ENCODE measurements around the gene BMP10. TPM values are rescaled to one million over a fixed set of nuclear protein-coding genes. Genes with fewer than 3 reads are reported as not detected.

BMP10 gene
- total RNA-seq, 1 donor from 2014 or later = not detected

DNA sequence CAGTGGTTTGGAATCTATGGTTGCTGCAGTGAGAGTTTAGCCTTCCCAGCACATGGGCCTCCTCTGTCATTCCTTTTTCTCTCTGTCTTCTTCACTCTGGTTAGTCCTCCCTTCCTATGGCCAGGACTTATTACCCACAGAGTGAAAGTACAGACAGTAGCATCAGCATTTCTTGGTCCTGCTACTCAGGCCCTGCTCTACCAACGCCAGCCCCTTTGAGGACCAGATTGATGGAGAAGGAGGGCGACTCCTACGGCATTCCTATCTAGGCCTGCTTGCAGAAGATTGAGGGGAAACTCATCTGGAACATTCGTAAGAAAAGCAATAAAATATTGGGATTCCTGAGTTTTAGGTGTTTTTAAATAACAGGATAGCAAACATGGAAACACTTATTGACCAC is 43.5 kb downstream of the BMP10 start:
- Mint-ChIP-seq H3K27me3 (ENCODE audit: unreplicated experiment) (peaks cover 3% of the 10 kb centered on the region), H3K36me3 (ENCODE audit: unreplicated experiment) (no peaks in the 10 kb centered on the region), H3K4me3 (ENCODE audit: unreplicated experiment) (no peak overlapping the region), H3K27ac (ENCODE audit: unreplicated experiment) (no peak overlapping the region), H3K4me1 (ENCODE audit: unreplicated experiment) (peaks cover 35% of the 10 kb centered on the region), H3K9me3 (ENCODE audit: unreplicated experiment) (no peaks in the 10 kb centered on the region)
- DNase-seq (ENCODE audit: extremely low spot score, unreplicated experiment) = no peak
- TF ChIP-seq, protein P1, sequence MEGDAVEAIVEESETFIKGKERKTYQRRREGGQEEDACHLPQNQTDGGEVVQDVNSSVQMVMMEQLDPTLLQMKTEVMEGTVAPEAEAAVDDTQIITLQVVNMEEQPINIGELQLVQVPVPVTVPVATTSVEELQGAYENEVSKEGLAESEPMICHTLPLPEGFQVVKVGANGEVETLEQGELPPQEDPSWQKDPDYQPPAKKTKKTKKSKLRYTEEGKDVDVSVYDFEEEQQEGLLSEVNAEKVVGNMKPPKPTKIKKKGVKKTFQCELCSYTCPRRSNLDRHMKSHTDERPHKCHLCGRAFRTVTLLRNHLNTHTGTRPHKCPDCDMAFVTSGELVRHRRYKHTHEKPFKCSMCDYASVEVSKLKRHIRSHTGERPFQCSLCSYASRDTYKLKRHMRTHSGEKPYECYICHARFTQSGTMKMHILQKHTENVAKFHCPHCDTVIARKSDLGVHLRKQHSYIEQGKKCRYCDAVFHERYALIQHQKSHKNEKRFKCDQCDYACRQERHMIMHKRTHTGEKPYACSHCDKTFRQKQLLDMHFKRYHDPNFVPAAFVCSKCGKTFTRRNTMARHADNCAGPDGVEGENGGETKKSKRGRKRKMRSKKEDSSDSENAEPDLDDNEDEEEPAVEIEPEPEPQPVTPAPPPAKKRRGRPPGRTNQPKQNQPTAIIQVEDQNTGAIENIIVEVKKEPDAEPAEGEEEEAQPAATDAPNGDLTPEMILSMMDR (IDR thresholded peaks at IDR 0.05) = no peak

DNA sequence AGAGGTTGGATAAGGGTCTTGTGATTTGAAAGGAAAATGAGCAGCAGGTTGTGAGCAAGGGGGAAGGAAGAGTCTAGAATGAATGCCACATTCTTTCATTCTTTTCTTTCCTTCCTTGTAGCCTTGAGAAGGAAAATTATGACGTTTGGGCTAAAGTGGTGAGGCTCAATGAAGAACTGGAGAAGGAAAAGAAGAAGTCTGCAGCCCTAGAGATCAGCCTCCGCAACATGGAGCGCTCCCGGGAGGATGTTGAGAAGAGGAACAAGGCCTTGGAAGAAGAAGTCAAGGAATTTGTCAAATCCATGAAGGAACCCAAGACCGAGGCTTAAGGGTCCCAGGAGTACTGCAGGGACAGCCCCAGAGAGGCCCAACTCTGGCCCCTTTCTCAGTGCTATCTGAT is 45.3 kb downstream of the BMP10 start:
- DNase-seq (ENCODE audit: extremely low spot score, unreplicated experiment) = no peak
- TF ChIP-seq, protein P1 (IDR thresholded peaks at IDR 0.05) = no peak
- Mint-ChIP-seq H3K9me3 (ENCODE audit: unreplicated experiment) (no peaks in the 10 kb centered on the region), H3K27me3 (ENCODE audit: unreplicated experiment) (peaks cover 8% of the 10 kb centered on the region), H3K27ac (ENCODE audit: unreplicated experiment) (no peak overlapping the region), H3K4me3 (ENCODE audit: unreplicated experiment) (no peak overlapping the region), H3K4me1 (ENCODE audit: unreplicated experiment) (peaks cover 20% of the 10 kb centered on the region), H3K36me3 (ENCODE audit: unreplicated experiment) (no peaks in the 10 kb centered on the region)

DNA sequence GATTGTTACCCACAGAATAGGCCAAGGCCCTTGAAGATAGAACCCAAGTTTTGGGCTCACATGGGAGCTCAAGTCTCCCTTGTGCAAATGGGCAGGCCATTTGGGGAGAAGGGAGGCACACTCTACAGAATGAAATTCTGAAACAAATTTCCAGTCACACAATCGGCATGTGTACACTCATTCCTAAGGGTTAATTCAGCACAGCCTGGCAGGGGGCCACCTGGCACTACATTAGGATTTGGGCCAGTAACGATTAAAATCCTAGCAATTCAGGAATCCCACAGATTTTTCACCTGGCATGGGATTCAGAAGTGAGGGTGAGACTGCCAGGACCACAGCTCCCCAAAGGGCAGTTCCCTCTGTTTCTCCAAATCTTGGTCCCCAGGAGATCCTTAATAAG is 46.4 kb downstream of the BMP10 start:
- no peak for DNase-seq (ENCODE audit: extremely low spot score, unreplicated experiment)
- no peaks in the 10 kb centered on the region for H3K36me3 Mint-ChIP-seq (ENCODE audit: unreplicated experiment)
- H3K27me3 Mint-ChIP-seq (ENCODE audit: unreplicated experiment) = peaks cover 8% of the 10 kb centered on the region
- TF ChIP-seq, protein P1 (IDR thresholded peaks at IDR 0.05) = no peak
- peaks cover 16% of the 10 kb centered on the region for H3K4me1 Mint-ChIP-seq (ENCODE audit: unreplicated experiment)
- no peaks in the 10 kb centered on the region for H3K9me3 Mint-ChIP-seq (ENCODE audit: unreplicated experiment)
- no peak overlapping the region for H3K27ac Mint-ChIP-seq (ENCODE audit: unreplicated experiment)
- no peak overlapping the region for H3K4me3 Mint-ChIP-seq (ENCODE audit: unreplicated experiment)

DNA sequence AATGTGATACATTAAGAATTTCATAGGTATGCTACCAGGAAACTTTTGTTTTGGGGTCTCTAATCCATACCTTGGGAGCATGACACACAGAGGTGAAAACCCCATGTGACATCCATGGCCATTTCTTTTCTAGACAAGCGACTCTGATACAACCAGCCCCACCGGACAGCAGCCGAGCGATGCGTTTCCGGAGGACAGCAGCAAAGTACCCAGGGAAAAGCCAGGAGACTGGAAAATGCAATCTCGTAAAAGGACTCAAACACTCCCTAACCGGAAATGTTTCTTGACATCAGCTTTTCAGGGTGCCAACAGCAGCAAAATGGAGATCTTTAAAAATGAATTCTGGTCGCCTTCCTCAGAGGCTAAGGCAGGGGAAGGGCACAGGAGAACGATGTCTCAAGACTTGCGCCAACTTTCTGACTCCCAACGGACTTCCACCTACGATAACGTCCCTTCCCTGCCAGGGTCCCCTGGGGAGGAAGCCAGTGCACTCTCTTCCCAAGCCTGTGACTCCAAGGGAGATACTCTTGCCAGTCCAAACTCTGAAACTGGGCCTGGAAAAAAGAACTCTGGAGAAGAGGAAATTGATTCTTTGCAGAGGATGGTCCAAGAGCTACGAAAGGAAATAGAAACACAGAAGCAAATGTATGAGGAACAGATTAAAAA is 48.9 kb downstream of the BMP10 start:
- TF ChIP-seq, protein P1 (IDR thresholded peaks at IDR 0.05) = no peak
- H3K9me3 Mint-ChIP-seq (ENCODE audit: unreplicated experiment) = no peaks in the 10 kb centered on the region
- H3K4me3 Mint-ChIP-seq (ENCODE audit: unreplicated experiment) = no peak overlapping the region
- DNase-seq (ENCODE audit: extremely low spot score, unreplicated experiment) = no peak
- no peaks in the 10 kb centered on the region for H3K36me3 Mint-ChIP-seq (ENCODE audit: unreplicated experiment)
- H3K27ac Mint-ChIP-seq (ENCODE audit: unreplicated experiment) = no peak overlapping the region
- H3K27me3 Mint-ChIP-seq (ENCODE audit: unreplicated experiment) = peaks cover 8% of the 10 kb centered on the region
- no peaks in the 10 kb centered on the region for H3K4me1 Mint-ChIP-seq (ENCODE audit: unreplicated experiment)

DNA sequence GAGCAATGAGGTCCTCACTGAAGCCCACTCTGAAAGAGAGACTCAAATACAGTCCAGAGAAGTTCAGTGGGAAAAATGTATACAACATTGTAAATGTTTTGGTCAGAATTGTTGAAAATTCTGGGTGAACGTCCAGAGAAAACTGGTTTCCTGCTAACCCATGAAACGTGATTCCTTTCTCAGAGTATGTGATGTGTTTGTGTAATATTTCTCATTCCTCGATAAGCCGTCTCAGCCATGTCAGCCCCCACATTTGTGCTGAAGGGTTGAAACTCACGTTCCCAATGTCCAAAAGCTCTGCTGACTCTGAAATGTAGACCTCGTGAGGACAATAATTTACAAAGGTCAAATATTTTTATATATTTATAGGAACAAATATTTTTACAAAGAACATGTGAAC is 51.6 kb downstream of the BMP10 start:
- DNase-seq (ENCODE audit: extremely low spot score, unreplicated experiment) = no peak

More for the DNA sequence above, 51.6 kb downstream of the BMP10 start:
- Mint-ChIP-seq H3K27me3 (ENCODE audit: unreplicated experiment) (peaks cover 8% of the 10 kb centered on the region), H3K9me3 (ENCODE audit: unreplicated experiment) (no peaks in the 10 kb centered on the region), H3K27ac (ENCODE audit: unreplicated experiment) (no peak overlapping the region), H3K4me1 (ENCODE audit: unreplicated experiment) (no peaks in the 10 kb centered on the region), H3K36me3 (ENCODE audit: unreplicated experiment) (no peaks in the 10 kb centered on the region), H3K4me3 (ENCODE audit: unreplicated experiment) (no peak overlapping the region)
- TF ChIP-seq, protein P1 (IDR thresholded peaks at IDR 0.05) = no peak
